GM23338 (cell line): Measurements from ENCODE around the gene FHIT. TPM values are rescaled to one million over a fixed set of nuclear protein-coding genes. Genes with fewer than 3 reads are reported as not detected.

Experiments
- ATAC-seq: fragments of 200-7000 bp; cut with Tn5 transposase; 3 replicates; pipeline ENCODE4 v1.9.1; 2020
- DNase-seq: peaks from one replicate; pipeline ENCODE4 v3.0.0-alpha.2; 2015; ENCODE audit warnings: low spot score
- H2AFZ ChIP-seq: fragments of 200-600 bp; sonication (generic); 2 replicates; pipeline ENCODE4 v1.8.0; 2016; ENCODE audit warnings: antibody characterized with exemption, mild to moderate bottlenecking, moderate library complexity
- H3F3A ChIP-seq: fragments of 200-600 bp; sonication (generic); replicated peaks from 2 replicates; pipeline ENCODE4 v1.8.0; 2017; ENCODE audit warnings: antibody characterized with exemption, mixed run types, low read depth
- H3K27ac ChIP-seq: fragments of 200-600 bp; sonication (generic); 2 replicates; pipeline ENCODE4 v1.6.1; 2016; ENCODE audit warnings: low read depth
- H3K27me3 ChIP-seq: fragments of 200-600 bp; sonication (generic); 2 replicates; pipeline ENCODE4 v1.8.0; 2016; ENCODE audit warnings: mild to moderate bottlenecking, mixed run types, moderate library complexity; ENCODE audit not compliant: insufficient read depth
- H3K36me3 ChIP-seq: fragments of 200-600 bp; sonication (generic); 2 replicates; pipeline ENCODE4 v1.8.0; 2016; ENCODE audit warnings: mild to moderate bottlenecking; ENCODE audit not compliant: insufficient read depth
- H3K4me1 ChIP-seq: fragments of 200-600 bp; sonication (generic); 2 replicates; pipeline ENCODE4 v1.8.0; 2016; ENCODE audit warnings: mild to moderate bottlenecking, moderate library complexity; ENCODE audit not compliant: insufficient read depth
- H3K4me2 ChIP-seq: fragments of 200-600 bp; sonication (generic); 2 replicates; pipeline ENCODE4 v1.7.1; 2017; ENCODE audit warnings: mixed run types
- H3K4me3 ChIP-seq: fragments of 200-600 bp; sonication (generic); 2 replicates; pipeline ENCODE4 v1.6.1; 2016; ENCODE audit warnings: mixed run types
- H3K79me2 ChIP-seq: fragments of 200-600 bp; sonication (generic); replicated peaks from 2 replicates; pipeline ENCODE4 v1.8.0; 2017; ENCODE audit warnings: mild to moderate bottlenecking; ENCODE audit not compliant: insufficient read depth
- H3K9me2 ChIP-seq: fragments of 200-600 bp; sonication (generic); 2 replicates; pipeline ENCODE4 v1.8.0; 2017; ENCODE audit not compliant: insufficient read depth
- H4K20me1 ChIP-seq: fragments of 200-600 bp; sonication (generic); replicated peaks from 2 replicates; pipeline ENCODE4 v1.8.0; 2017; ENCODE audit warnings: mild to moderate bottlenecking; ENCODE audit not compliant: insufficient read depth
- H3K27ac Mint-ChIP-seq: 2 replicates; pipeline ENCODE4 v1.8.0; 2020; ENCODE audit warnings: inconsistent platforms, mild to moderate bottlenecking, moderate library complexity, mixed read lengths
- H3K27me3 Mint-ChIP-seq: 3 replicates; pipeline ENCODE4 v1.8.0; 2022; ENCODE audit warnings: low read depth, mild to moderate bottlenecking, moderate library complexity, mixed read lengths, inconsistent platforms; ENCODE audit not compliant: insufficient read depth, poor library complexity
- H3K36me3 Mint-ChIP-seq: 3 replicates; pipeline ENCODE4 v1.8.0; 2021; ENCODE audit warnings: low read depth, mild to moderate bottlenecking, inconsistent platforms, moderate library complexity, mixed read lengths
- H3K4me1 Mint-ChIP-seq: 3 replicates; pipeline ENCODE4 v1.8.0; 2020; ENCODE audit warnings: mild to moderate bottlenecking, inconsistent platforms, mixed read lengths
- H3K4me3 Mint-ChIP-seq: 3 replicates; pipeline ENCODE4 v1.8.0; 2021; ENCODE audit warnings: moderate library complexity, mild to moderate bottlenecking, inconsistent platforms, mixed read lengths
- H3K9me3 Mint-ChIP-seq: 3 replicates; pipeline ENCODE4 v1.8.0; 2020; ENCODE audit warnings: moderate library complexity, mild to moderate bottlenecking, inconsistent platforms, mixed read lengths
- CREB1 ChIP-seq: fragments of 250-450 bp; sonication (Bioruptor Pico); IDR thresholded peaks from 2 replicates; pipeline ENCODE4 v1.5.0; 2020; ENCODE audit warnings: low read depth, mild to moderate bottlenecking, moderate library complexity
- ETS1 ChIP-seq: IDR thresholded peaks from 2 replicates; pipeline ENCODE4 v1.6.1; 2016; ENCODE audit warnings: antibody characterized with exemption
- EZH2 ChIP-seq: fragments of 200-600 bp; sonication (generic); IDR thresholded peaks from one replicate; pipeline ENCODE4 v1.8.0; 2017; ENCODE audit warnings: antibody characterized with exemption, mild to moderate bottlenecking, low read depth; ENCODE audit not compliant: unreplicated experiment
- EZH2phosphoT487 ChIP-seq: fragments of 200-600 bp; sonication (generic); IDR thresholded peaks from one replicate; pipeline ENCODE4 v1.8.1; 2018; ENCODE audit warnings: antibody characterized with exemption; ENCODE audit not compliant: unreplicated experiment
- JUNB ChIP-seq: IDR thresholded peaks from one replicate; pipeline ENCODE4 v1.6.1; 2016; ENCODE audit warnings: antibody characterized with exemption; ENCODE audit not compliant: unreplicated experiment
- NANOG ChIP-seq: IDR thresholded peaks from 2 replicates; pipeline ENCODE4 v1.6.1; 2016; ENCODE audit warnings: antibody characterized with exemption, borderline replicate concordance
- POLR2AphosphoS5 ChIP-seq: IDR thresholded peaks from 2 replicates; pipeline ENCODE4 v1.6.1; 2016; ENCODE audit warnings: antibody characterized with exemption, low read depth
- STAT1 ChIP-seq: IDR thresholded peaks from one replicate; pipeline ENCODE4 v1.6.1; 2016; ENCODE audit warnings: antibody characterized with exemption; ENCODE audit not compliant: unreplicated experiment
- ZNF114 ChIP-seq: fragments of 250-450 bp; sonication (Bioruptor Pico); IDR thresholded peaks from 2 replicates; pipeline ENCODE4 v1.5.0; 2020; ENCODE audit warnings: mild to moderate bottlenecking, moderate library complexity
- ZNF331 ChIP-seq: fragments of 250-450 bp; sonication (Bioruptor Pico); IDR thresholded peaks from 2 replicates; pipeline ENCODE4 v1.5.0; 2020; ENCODE audit warnings: low read depth, mild to moderate bottlenecking, moderate library complexity
- polyA plus RNA-seq: library from polyadenylated mRNA; unstranded; fragments of >200 nt; fragmentation: Nextera tagmentation; extraction: Ambion mirVana; gene quantifications from 2 replicates; pipeline ENCODE4 v1.2.1, GENCODE V29; 2016
- total RNA-seq: library from RNA; depleted of rRNA; stranded (reverse); fragments of >200 nt; shearing (Covaris generic); gene quantifications from 2 replicates; pipeline ENCODE4 v1.2.3, GENCODE V29; 2014
- TF ChIP-seq, protein P1 (sequence below), 2 experiments: fragments of 200-600 bp in 1 of 2; sonication (generic) in 1 of 2; conservative IDR thresholded peaks; 2 replicates each; pipeline versions ENCODE4 v1.5.1 to v1.6.1; 2016 to 2017; ENCODE audit warnings: antibody characterized with exemption in 2 of 2, low read depth in 2 of 2, mild to moderate bottlenecking in 2 of 2, moderate library complexity in 1 of 2
- TF ChIP-seq, protein P2 (sequence below): IDR thresholded peaks from one replicate; pipeline ENCODE4 v1.6.1; 2018; ENCODE audit warnings: antibody characterized with exemption; ENCODE audit not compliant: unreplicated experiment
- TF ChIP-seq, protein P3 (sequence below): fragments of 250-450 bp; sonication (Bioruptor Pico); IDR thresholded peaks from 2 replicates; pipeline ENCODE4 v1.5.0; 2020; ENCODE audit warnings: mild to moderate bottlenecking, moderate library complexity

FHIT gene
- total and polyA plus RNA-seq, 2 experiments from 2014 or later, result 3.0 to 8.3 TPM

- H3K27me3 ChIP-seq, result no peaks in the 10 kb centered on the region
- H3K4me1 ChIP-seq, result peaks cover 16% of the 10 kb centered on the region
- no peak overlapping the region for H3K4me2 ChIP-seq
- H3K4me1 Mint-ChIP-seq, result peaks cover 24% of the 10 kb centered on the region
- H3F3A ChIP-seq, result no peaks in the 10 kb centered on the region
- H2AFZ ChIP-seq, result no peak overlapping the region
- H3K27ac ChIP-seq, result no peak overlapping the region
- H3K79me2 ChIP-seq, result no peaks in the 10 kb centered on the region
- H3K27ac Mint-ChIP-seq, result no peak overlapping the region
- no peak overlapping the region for H3K4me3 ChIP-seq
- no peak overlapping the region for H3K4me3 Mint-ChIP-seq
- no peaks in the 10 kb centered on the region for H3K9me3 Mint-ChIP-seq
- peaks cover 5% of the 10 kb centered on the region for H3K36me3 Mint-ChIP-seq
- no peak for TF ChIP-seq STAT1
- no peak for TF ChIP-seq ZNF331 (CRISPR knock-in tag)
- no peak for TF ChIP-seq POLR2AphosphoS5
- no peak for TF ChIP-seq EZH2phosphoT487
- no peak for TF ChIP-seq CREB1 (CRISPR knock-in tag)
- no peak for TF ChIP-seq NANOG
- TF ChIP-seq JUNB, result no peak
- TF ChIP-seq, protein P1, sequence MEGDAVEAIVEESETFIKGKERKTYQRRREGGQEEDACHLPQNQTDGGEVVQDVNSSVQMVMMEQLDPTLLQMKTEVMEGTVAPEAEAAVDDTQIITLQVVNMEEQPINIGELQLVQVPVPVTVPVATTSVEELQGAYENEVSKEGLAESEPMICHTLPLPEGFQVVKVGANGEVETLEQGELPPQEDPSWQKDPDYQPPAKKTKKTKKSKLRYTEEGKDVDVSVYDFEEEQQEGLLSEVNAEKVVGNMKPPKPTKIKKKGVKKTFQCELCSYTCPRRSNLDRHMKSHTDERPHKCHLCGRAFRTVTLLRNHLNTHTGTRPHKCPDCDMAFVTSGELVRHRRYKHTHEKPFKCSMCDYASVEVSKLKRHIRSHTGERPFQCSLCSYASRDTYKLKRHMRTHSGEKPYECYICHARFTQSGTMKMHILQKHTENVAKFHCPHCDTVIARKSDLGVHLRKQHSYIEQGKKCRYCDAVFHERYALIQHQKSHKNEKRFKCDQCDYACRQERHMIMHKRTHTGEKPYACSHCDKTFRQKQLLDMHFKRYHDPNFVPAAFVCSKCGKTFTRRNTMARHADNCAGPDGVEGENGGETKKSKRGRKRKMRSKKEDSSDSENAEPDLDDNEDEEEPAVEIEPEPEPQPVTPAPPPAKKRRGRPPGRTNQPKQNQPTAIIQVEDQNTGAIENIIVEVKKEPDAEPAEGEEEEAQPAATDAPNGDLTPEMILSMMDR (conservative IDR thresholded peaks at IDR 0.05; ENCODE audit: low read depth in 2 of 2), result no peak
- TF ChIP-seq, protein P2, sequence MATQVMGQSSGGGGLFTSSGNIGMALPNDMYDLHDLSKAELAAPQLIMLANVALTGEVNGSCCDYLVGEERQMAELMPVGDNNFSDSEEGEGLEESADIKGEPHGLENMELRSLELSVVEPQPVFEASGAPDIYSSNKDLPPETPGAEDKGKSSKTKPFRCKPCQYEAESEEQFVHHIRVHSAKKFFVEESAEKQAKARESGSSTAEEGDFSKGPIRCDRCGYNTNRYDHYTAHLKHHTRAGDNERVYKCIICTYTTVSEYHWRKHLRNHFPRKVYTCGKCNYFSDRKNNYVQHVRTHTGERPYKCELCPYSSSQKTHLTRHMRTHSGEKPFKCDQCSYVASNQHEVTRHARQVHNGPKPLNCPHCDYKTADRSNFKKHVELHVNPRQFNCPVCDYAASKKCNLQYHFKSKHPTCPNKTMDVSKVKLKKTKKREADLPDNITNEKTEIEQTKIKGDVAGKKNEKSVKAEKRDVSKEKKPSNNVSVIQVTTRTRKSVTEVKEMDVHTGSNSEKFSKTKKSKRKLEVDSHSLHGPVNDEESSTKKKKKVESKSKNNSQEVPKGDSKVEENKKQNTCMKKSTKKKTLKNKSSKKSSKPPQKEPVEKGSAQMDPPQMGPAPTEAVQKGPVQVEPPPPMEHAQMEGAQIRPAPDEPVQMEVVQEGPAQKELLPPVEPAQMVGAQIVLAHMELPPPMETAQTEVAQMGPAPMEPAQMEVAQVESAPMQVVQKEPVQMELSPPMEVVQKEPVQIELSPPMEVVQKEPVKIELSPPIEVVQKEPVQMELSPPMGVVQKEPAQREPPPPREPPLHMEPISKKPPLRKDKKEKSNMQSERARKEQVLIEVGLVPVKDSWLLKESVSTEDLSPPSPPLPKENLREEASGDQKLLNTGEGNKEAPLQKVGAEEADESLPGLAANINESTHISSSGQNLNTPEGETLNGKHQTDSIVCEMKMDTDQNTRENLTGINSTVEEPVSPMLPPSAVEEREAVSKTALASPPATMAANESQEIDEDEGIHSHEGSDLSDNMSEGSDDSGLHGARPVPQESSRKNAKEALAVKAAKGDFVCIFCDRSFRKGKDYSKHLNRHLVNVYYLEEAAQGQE, result no peak
- TF ChIP-seq, protein P3, sequence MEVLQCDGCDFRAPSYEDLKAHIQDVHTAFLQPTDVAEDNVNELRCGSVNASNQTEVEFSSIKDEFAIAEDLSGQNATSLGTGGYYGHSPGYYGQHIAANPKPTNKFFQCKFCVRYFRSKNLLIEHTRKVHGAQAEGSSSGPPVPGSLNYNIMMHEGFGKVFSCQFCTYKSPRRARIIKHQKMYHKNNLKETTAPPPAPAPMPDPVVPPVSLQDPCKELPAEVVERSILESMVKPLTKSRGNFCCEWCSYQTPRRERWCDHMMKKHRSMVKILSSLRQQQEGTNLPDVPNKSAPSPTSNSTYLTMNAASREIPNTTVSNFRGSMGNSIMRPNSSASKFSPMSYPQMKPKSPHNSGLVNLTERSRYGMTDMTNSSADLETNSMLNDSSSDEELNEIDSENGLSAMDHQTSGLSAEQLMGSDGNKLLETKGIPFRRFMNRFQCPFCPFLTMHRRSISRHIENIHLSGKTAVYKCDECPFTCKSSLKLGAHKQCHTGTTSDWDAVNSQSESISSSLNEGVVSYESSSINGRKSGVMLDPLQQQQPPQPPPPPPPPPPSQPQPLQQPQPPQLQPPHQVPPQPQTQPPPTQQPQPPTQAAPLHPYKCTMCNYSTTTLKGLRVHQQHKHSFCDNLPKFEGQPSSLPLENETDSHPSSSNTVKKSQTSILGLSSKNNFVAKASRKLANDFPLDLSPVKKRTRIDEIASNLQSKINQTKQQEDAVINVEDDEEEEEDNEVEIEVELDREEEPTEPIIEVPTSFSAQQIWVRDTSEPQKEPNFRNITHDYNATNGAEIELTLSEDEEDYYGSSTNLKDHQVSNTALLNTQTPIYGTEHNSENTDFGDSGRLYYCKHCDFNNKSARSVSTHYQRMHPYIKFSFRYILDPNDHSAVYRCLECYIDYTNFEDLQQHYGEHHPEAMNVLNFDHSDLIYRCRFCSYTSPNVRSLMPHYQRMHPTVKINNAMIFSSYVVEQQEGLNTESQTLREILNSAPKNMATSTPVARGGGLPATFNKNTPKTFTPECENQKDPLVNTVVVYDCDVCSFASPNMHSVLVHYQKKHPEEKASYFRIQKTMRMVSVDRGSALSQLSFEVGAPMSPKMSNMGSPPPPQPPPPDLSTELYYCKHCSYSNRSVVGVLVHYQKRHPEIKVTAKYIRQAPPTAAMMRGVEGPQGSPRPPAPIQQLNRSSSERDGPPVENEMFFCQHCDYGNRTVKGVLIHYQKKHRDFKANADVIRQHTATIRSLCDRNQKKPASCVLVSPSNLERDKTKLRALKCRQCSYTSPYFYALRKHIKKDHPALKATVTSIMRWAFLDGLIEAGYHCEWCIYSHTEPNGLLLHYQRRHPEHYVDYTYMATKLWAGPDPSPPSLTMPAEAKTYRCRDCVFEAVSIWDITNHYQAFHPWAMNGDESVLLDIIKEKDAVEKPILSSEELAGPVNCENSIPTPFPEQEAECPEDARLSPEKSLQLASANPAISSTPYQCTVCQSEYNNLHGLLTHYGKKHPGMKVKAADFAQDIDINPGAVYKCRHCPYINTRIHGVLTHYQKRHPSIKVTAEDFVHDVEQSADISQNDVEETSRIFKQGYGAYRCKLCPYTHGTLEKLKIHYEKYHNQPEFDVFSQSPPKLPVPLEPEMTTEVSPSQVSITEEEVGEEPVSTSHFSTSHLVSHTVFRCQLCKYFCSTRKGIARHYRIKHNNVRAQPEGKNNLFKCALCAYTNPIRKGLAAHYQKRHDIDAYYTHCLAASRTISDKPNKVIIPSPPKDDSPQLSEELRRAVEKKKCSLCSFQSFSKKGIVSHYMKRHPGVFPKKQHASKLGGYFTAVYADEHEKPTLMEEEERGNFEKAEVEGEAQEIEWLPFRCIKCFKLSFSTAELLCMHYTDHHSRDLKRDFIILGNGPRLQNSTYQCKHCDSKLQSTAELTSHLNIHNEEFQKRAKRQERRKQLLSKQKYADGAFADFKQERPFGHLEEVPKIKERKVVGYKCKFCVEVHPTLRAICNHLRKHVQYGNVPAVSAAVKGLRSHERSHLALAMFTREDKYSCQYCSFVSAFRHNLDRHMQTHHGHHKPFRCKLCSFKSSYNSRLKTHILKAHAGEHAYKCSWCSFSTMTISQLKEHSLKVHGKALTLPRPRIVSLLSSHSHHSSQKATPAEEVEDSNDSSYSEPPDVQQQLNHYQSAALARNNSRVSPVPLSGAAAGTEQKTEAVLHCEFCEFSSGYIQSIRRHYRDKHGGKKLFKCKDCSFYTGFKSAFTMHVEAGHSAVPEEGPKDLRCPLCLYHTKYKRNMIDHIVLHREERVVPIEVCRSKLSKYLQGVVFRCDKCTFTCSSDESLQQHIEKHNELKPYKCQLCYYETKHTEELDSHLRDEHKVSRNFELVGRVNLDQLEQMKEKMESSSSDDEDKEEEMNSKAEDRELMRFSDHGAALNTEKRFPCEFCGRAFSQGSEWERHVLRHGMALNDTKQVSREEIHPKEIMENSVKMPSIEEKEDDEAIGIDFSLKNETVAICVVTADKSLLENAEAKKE, result no peak
- no peak for TF ChIP-seq ZNF114 (CRISPR knock-in tag)
- no peak for TF ChIP-seq ETS1
- TF ChIP-seq EZH2, result no peak
- peaks cover 11% of the 10 kb centered on the region; the same call in 1 of the 2 replicates for H3K9me2 ChIP-seq
- DNase-seq (no peak), ATAC-seq (no peak)
- peaks cover 1% of the 10 kb centered on the region for H3K27me3 Mint-ChIP-seq
- H4K20me1 ChIP-seq, result no peaks in the 10 kb centered on the region
- H3K36me3 ChIP-seq, result no peaks in the 10 kb centered on the region
Observed at GRCh38 chr3:60765776-60766175, 485.5 kb downstream of the FHIT start.
